Liver (tissue), 3 donors: ENCODE results near the gene ARHGEF12.

Source experiments
- CTCF ChIP-seq: fragments of 150-350 bp; IDR thresholded peaks from 2 replicates; pipeline ENCODE4 v1.5.1; 2017; ENCODE audit warnings: improper control_type of control experiment, low read depth, low read length; ENCODE audit not compliant: missing input control
- EGR1 ChIP-seq, 2 donors: IDR thresholded peaks; 2 replicates each; pipeline ENCODE4 v1.6.1; 2016 to 2018; ENCODE audit warnings: antibody characterized with exemption in 2 of 2, low read depth in 2 of 2
- JUND ChIP-seq, 2 donors: IDR thresholded peaks; 2 replicates each; pipeline ENCODE4 v1.6.1; 2016; ENCODE audit warnings: antibody characterized with exemption in 2 of 2
- REST ChIP-seq: IDR thresholded peaks from 2 replicates; pipeline ENCODE4 v1.6.1; 2016; ENCODE audit warnings: antibody characterized with exemption, mild to moderate bottlenecking
- SP1 ChIP-seq: IDR thresholded peaks from 2 replicates; pipeline ENCODE4 v1.6.1; 2018; ENCODE audit warnings: antibody characterized with exemption, mild to moderate bottlenecking
- YY1 ChIP-seq: IDR thresholded peaks from 2 replicates; pipeline ENCODE4 v1.6.1; 2016; ENCODE audit warnings: antibody characterized with exemption, mild to moderate bottlenecking
- donor health status: healthy.
- donor health status: healthy.

- TF ChIP-seq REST (no peak), CTCF (no peak), JUND (IDR thresholded peaks at IDR 0.05) (no peak), YY1 (no peak), EGR1 (IDR thresholded peaks at IDR 0.05; ENCODE audit: low read depth in 2 of 2) (no peak), SP1 (no peak)
Observed at GRCh38 chr11:120376547-120377182, 40.5 kb downstream of the ARHGEF12 start.
